Nephron (organoid): ENCODE data around the gene PLIN3.

Source experiments
- H3K27ac Mint-ChIP-seq, 3 experiments: 2 replicates each; pipeline ENCODE4 v1.8.0; 2020; ENCODE audit warnings: mixed read lengths in 3 of 3, mild to moderate bottlenecking in 2 of 3, moderate library complexity in 1 of 3
- H3K27me3 Mint-ChIP-seq: 2 replicates; pipeline ENCODE4 v1.8.0; 2021; ENCODE audit warnings: low read depth, mild to moderate bottlenecking, moderate library complexity, mixed read lengths
- H3K36me3 Mint-ChIP-seq: 2 replicates; pipeline ENCODE4 v1.8.0; 2020; ENCODE audit warnings: low read depth, mixed read lengths
- H3K4me1 Mint-ChIP-seq: 2 replicates; pipeline ENCODE4 v1.8.0; 2020; ENCODE audit warnings: mixed read lengths
- H3K4me3 Mint-ChIP-seq, 3 experiments: 2 replicates each; pipeline ENCODE4 v1.8.0; 2020; ENCODE audit warnings: mild to moderate bottlenecking in 3 of 3, mixed read lengths in 3 of 3, moderate library complexity in 2 of 3
- H3K9me3 Mint-ChIP-seq: 2 replicates; pipeline ENCODE4 v1.8.0; 2020; ENCODE audit warnings: mixed read lengths
- CTCF ChIP-seq, 3 experiments: fragments of 200-600 bp; sonication (generic); IDR thresholded peaks; one replicate each; pipeline ENCODE4 v1.5.0; 2021; ENCODE audit warnings: antibody characterized with exemption in 3 of 3; ENCODE audit not compliant: unreplicated experiment in 3 of 3

Gene PLIN3

GRCh38 chr19:4791183-4792018, 76.1 kb downstream of the PLIN3 start, which contains the start of gene FEM1A:
Gene FEM1A (plus strand): TSS chr19:4791734. CDS start chr19:4791855, 121 bp downstream.
- Mint-ChIP-seq H3K4me1 (peaks cover under 1% of the 10 kb centered on the region), H3K9me3 (no peaks in the 10 kb centered on the region), H3K36me3 (peaks cover 16% of the 10 kb centered on the region), H3K27me3 (peaks cover 4% of the 10 kb centered on the region), H3K4me3 (peak within 1 kb of the TSS; percentile 78 to 84 (median 82)), H3K27ac (peak within 1 kb of the TSS in 2 of 3 experiments; percentile 30 to 82)
- TF ChIP-seq CTCF (IDR thresholded peaks at IDR 0.05; ENCODE audit: unreplicated experiment in 3 of 3) = peak; percentile 97 to 99 (median 98)
